Transverse colon (tissue), 3 donors: ENCODE measurements around the gene ZNF10.

Experiments used
- CTCF ChIP-seq, 5 experiments: fragments of 200-600 bp in 3 of 5; fragments of 450-650 bp in 2 of 5; sonication (generic) in 3 of 5; IDR thresholded peaks; 1 replicate in 2 of 5; 2 replicates in 3 of 5; pipeline ENCODE4 v1.5.1; 2016 to 2017; ENCODE audit warnings: antibody characterized with exemption in 5 of 5, inconsistent platforms in 3 of 5, mild to moderate bottlenecking in 2 of 5, moderate library complexity in 1 of 5
- POLR2A ChIP-seq: fragments of 450-650 bp; IDR thresholded peaks from one replicate; pipeline ENCODE4 v1.6.1; 2016; ENCODE audit warnings: antibody characterized with exemption, mild to moderate bottlenecking, moderate library complexity

- TF ChIP-seq CTCF (IDR thresholded peaks at IDR 0.05) (no peak), POLR2A (no peak)
These were observed 72.3 kb downstream of the ZNF10 start for GRCh38 chr12:133202493-133203343.
